Neural progenitor cell (in vitro differentiated cells): ENCODE results near the gene COPA. TPM values are rescaled to one million over a fixed set of nuclear protein-coding genes. Genes with fewer than 3 reads are reported as not detected.

ENCODE experiments used
- DNase-seq: peaks from one replicate; pipeline ENCODE4 v3.0.0-alpha.2; 2016; ENCODE audit warnings: low spot score
- H2AFZ ChIP-seq: fragments of 200-600 bp; sonication (generic); replicated peaks from 2 replicates; pipeline ENCODE4 v1.6.1; 2016; ENCODE audit warnings: antibody characterized with exemption
- H3F3A ChIP-seq: fragments of 200-600 bp; sonication (generic); 2 replicates; pipeline ENCODE4 v1.6.1; 2016; ENCODE audit warnings: antibody characterized with exemption, low read depth
- H3K27ac ChIP-seq: fragments of 200-600 bp; sonication (generic); 2 replicates; pipeline ENCODE4 v1.5.1; 2016; ENCODE audit warnings: mild to moderate bottlenecking
- H3K27me3 ChIP-seq: fragments of 200-600 bp; sonication (generic); 2 replicates; pipeline ENCODE4 v1.6.1; 2016; ENCODE audit warnings: mild to moderate bottlenecking, moderate library complexity
- H3K36me3 ChIP-seq: fragments of 200-600 bp; sonication (generic); 2 replicates; pipeline ENCODE4 v1.5.1; 2016
- H3K4me1 ChIP-seq: fragments of 200-600 bp; sonication (generic); 2 replicates; pipeline ENCODE4 v1.6.1; 2016; ENCODE audit warnings: mixed run types
- H3K4me2 ChIP-seq: fragments of 200-600 bp; sonication (generic); 2 replicates; pipeline ENCODE4 v1.6.1; 2016
- H3K4me3 ChIP-seq: fragments of 200-600 bp; sonication (generic); 2 replicates; pipeline ENCODE4 v1.5.1; 2016
- H3K79me2 ChIP-seq: fragments of 200-600 bp; sonication (generic); 2 replicates; pipeline ENCODE4 v1.6.1; 2016; ENCODE audit warnings: low read depth
- H3K9ac ChIP-seq: fragments of 200-600 bp; sonication (generic); 2 replicates; pipeline ENCODE4 v1.6.1; 2016
- H3K9me3 ChIP-seq: fragments of 200-600 bp; sonication (generic); 2 replicates; pipeline ENCODE4 v1.5.1; 2016; ENCODE audit warnings: low read depth
- H4K20me1 ChIP-seq: fragments of 200-600 bp; sonication (generic); 2 replicates; pipeline ENCODE4 v1.6.1; 2016; ENCODE audit warnings: low read depth
- H3K27ac Mint-ChIP-seq: 3 replicates; pipeline ENCODE4 v1.8.0; 2021; ENCODE audit warnings: mixed read lengths
- H3K27me3 Mint-ChIP-seq: 2 replicates; pipeline ENCODE4 v1.8.0; 2022; ENCODE audit warnings: low read depth, mild to moderate bottlenecking, inconsistent platforms, moderate library complexity, mixed read lengths; ENCODE audit not compliant: insufficient read depth
- H3K36me3 Mint-ChIP-seq: 3 replicates; pipeline ENCODE4 v1.8.0; 2021; ENCODE audit warnings: mixed read lengths
- H3K4me1 Mint-ChIP-seq: 3 replicates; pipeline ENCODE4 v1.8.0; 2021; ENCODE audit warnings: mixed read lengths
- H3K4me3 Mint-ChIP-seq: 3 replicates; pipeline ENCODE4 v1.8.0; 2021; ENCODE audit warnings: mild to moderate bottlenecking, moderate library complexity, mixed read lengths
- H3K9me3 Mint-ChIP-seq: 3 replicates; pipeline ENCODE4 v1.8.0; 2020; ENCODE audit warnings: mixed read lengths
- EZH2 ChIP-seq: fragments of 200-600 bp; sonication (generic); IDR thresholded peaks from 2 replicates; pipeline ENCODE4 v1.6.1; 2017; ENCODE audit warnings: antibody characterized with exemption, mild to moderate bottlenecking, moderate library complexity
- EZH2phosphoT487 ChIP-seq: fragments of 200-600 bp; sonication (generic); IDR thresholded peaks from 2 replicates; pipeline ENCODE4 v1.6.1; 2017; ENCODE audit warnings: antibody characterized with exemption
- total RNA-seq: library from RNA; depleted of rRNA; stranded (reverse); fragments of >200 nt; gene quantifications from 2 replicates; pipeline ENCODE4 v1.2.3, GENCODE V29; 2015; ENCODE audit warnings: low replicate concordance
- TF ChIP-seq, protein P1 (sequence below): fragments of 200-600 bp; sonication (generic); IDR thresholded peaks from 2 replicates; pipeline ENCODE4 v1.5.1; 2017; ENCODE audit warnings: antibody characterized with exemption, mild to moderate bottlenecking

The COPA gene
- total RNA-seq, 1 donor from 2014 or later, result 82.6 TPM

DNA sequence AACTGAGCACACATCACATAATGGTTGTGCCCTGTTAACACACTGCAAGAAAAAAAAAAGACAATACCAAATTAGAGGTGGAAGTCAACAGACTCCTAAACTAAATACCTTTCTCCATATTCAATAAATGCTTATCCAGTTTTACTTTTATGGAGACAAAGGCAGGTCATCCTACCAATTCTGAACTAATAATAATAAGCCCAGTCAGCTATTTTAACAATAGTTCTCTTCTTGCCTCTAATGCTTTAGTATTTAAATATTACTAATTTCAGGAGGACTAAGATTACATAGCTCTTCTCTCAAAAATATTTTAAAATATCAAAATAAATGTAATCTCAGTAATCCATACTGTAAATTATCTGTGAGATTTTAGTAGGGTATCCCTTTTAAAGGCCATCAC, 10.5 kb downstream of the COPA start:
- H3K4me3 Mint-ChIP-seq, result no peak overlapping the region
- H3K4me1 Mint-ChIP-seq, result peaks cover 9% of the 10 kb centered on the region
- Histone ChIP-seq H3K9ac (no peak overlapping the region), H3K4me1 (no peaks in the 10 kb centered on the region), H3K9me3 (no peaks in the 10 kb centered on the region), H3K36me3 (peaks cover 13% of the 10 kb centered on the region), H3K27ac (no peak overlapping the region), H2AFZ (no peak overlapping the region), H3K79me2 (peaks cover 9% of the 10 kb centered on the region), H3K4me3 (no peak overlapping the region), H4K20me1 (peaks cover 7% of the 10 kb centered on the region), H3K27me3 (no peaks in the 10 kb centered on the region), H3K4me2 (no peak overlapping the region), H3F3A (peaks cover 3% of the 10 kb centered on the region)
- no peak for DNase-seq
- H3K36me3 Mint-ChIP-seq, result peaks cover 28% of the 10 kb centered on the region
- no peaks in the 10 kb centered on the region for H3K27me3 Mint-ChIP-seq
- TF ChIP-seq EZH2phosphoT487, result no peak
- no peak for TF ChIP-seq EZH2
- TF ChIP-seq, protein P1, sequence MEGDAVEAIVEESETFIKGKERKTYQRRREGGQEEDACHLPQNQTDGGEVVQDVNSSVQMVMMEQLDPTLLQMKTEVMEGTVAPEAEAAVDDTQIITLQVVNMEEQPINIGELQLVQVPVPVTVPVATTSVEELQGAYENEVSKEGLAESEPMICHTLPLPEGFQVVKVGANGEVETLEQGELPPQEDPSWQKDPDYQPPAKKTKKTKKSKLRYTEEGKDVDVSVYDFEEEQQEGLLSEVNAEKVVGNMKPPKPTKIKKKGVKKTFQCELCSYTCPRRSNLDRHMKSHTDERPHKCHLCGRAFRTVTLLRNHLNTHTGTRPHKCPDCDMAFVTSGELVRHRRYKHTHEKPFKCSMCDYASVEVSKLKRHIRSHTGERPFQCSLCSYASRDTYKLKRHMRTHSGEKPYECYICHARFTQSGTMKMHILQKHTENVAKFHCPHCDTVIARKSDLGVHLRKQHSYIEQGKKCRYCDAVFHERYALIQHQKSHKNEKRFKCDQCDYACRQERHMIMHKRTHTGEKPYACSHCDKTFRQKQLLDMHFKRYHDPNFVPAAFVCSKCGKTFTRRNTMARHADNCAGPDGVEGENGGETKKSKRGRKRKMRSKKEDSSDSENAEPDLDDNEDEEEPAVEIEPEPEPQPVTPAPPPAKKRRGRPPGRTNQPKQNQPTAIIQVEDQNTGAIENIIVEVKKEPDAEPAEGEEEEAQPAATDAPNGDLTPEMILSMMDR, result no peak
- no peak overlapping the region for H3K27ac Mint-ChIP-seq
- no peaks in the 10 kb centered on the region for H3K9me3 Mint-ChIP-seq

DNA sequence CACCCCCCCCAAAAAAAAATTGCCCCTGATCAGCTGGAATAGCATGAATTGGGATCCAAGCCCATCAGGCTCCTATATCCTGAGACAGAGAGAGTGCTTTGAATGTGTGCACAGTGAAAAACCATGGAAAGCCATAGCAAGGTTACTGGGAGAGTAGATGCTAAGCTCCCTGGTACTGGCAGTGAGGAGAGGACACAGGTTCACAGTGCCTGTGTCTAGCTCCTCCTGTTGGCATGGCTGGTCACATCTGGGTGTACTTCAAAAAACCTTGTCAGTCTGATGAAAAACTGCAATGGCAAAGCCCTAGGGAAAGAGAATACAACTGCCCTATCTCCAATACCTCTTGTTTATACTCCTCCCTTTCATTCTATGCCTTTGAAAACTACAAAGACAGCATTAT, 12.9 kb downstream of the COPA start:
- H3K36me3 Mint-ChIP-seq, result peaks cover 33% of the 10 kb centered on the region
- peaks cover 3% of the 10 kb centered on the region for H3F3A ChIP-seq
- no peak overlapping the region for H3K27ac Mint-ChIP-seq
- H3K79me2 ChIP-seq, result no peaks in the 10 kb centered on the region
- H3K4me3 Mint-ChIP-seq, result no peak overlapping the region
- no peak for DNase-seq
- H3K4me1 ChIP-seq, result no peaks in the 10 kb centered on the region
- H3K4me2 ChIP-seq, result no peak overlapping the region
- no peaks in the 10 kb centered on the region for H3K27me3 ChIP-seq
- H3K27me3 Mint-ChIP-seq, result no peaks in the 10 kb centered on the region
- H4K20me1 ChIP-seq, result no peaks in the 10 kb centered on the region
- no peak overlapping the region for H3K9ac ChIP-seq
- TF ChIP-seq, protein P1, result no peak
- TF ChIP-seq EZH2phosphoT487, result no peak
- no peak for TF ChIP-seq EZH2
- H3K9me3 ChIP-seq, result no peaks in the 10 kb centered on the region
- peaks cover 9% of the 10 kb centered on the region for H3K4me1 Mint-ChIP-seq
- no peak overlapping the region for H3K27ac ChIP-seq
- H3K4me3 ChIP-seq, result no peak overlapping the region
- no peaks in the 10 kb centered on the region for H3K9me3 Mint-ChIP-seq
- H2AFZ ChIP-seq, result no peak overlapping the region
- peaks cover 14% of the 10 kb centered on the region for H3K36me3 ChIP-seq

DNA sequence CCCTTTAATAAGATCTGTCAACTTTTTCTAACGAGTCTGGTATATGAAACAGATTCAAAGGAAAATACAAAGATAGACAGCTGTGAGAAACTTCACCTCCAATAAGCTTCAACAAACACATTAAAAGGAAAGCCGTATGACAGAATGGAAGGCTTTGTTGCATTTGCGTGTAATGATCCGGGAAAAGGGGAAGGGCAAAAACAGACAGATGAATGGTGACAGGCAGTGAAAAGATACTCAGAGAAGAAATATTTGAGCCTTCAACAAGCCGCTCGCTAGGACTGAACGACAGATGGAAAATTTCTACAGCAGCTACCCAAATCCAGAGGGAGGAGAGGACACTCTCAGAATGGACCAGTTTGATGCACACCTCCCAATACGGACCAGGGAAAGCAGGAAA, 14.9 kb downstream of the COPA start:
- TF ChIP-seq EZH2 (no peak), EZH2phosphoT487 (no peak)
- TF ChIP-seq, protein P1, result no peak
- Mint-ChIP-seq H3K9me3 (no peaks in the 10 kb centered on the region), H3K27ac (no peak overlapping the region), H3K4me3 (no peak overlapping the region), H3K4me1 (peaks cover 9% of the 10 kb centered on the region), H3K27me3 (no peaks in the 10 kb centered on the region), H3K36me3 (peaks cover 39% of the 10 kb centered on the region)
- no peak overlapping the region for H3K4me3 ChIP-seq
- no peaks in the 10 kb centered on the region for H3K27me3 ChIP-seq
- DNase-seq, result no peak
- no peak overlapping the region for H3K9ac ChIP-seq
- no peaks in the 10 kb centered on the region for H3K79me2 ChIP-seq
- H3K9me3 ChIP-seq, result no peaks in the 10 kb centered on the region
- no peaks in the 10 kb centered on the region for H4K20me1 ChIP-seq
- H3K4me1 ChIP-seq, result no peaks in the 10 kb centered on the region
- peaks cover 3% of the 10 kb centered on the region for H3F3A ChIP-seq
- H2AFZ ChIP-seq, result no peak overlapping the region
- no peak overlapping the region for H3K27ac ChIP-seq
- H3K36me3 ChIP-seq, result peaks cover 26% of the 10 kb centered on the region
- H3K4me2 ChIP-seq, result no peak overlapping the region
